AG04450 (cell line): ENCODE results near the gene ZNF207. TPM values are rescaled to one million over a fixed set of nuclear protein-coding genes. Genes with fewer than 3 reads are reported as not detected.

Experiments used
- CTCF ChIA-PET: fragments of 300-600, 350-600 bp; formaldehyde crosslinking; extraction: SDS; loops from one replicate; lab custom pipeline; 2022; ENCODE audit warnings: antibody characterized with exemption, inconsistent platforms; lab: Charles Lee
- POLR2A ChIA-PET: fragments of 350-600 bp; formaldehyde crosslinking; extraction: SDS; loops from one replicate; lab custom pipeline; 2021; ENCODE audit warnings: antibody characterized with exemption, inconsistent platforms; lab: Yijun Ruan, JAX
- DNase-seq: peaks from one replicate; pipeline ENCODE4 v3.0.0-alpha.2; 2011; ENCODE audit warnings: low read depth, low spot score
- H3K27ac ChIP-seq: one replicate; pipeline ENCODE4 v1.5.1; 2012; ENCODE audit warnings: low read depth, low read length, control low read depth
- H3K27me3 ChIP-seq: one replicate; pipeline ENCODE4 v1.6.0; 2012; ENCODE audit warnings: low read length; ENCODE audit not compliant: control insufficient read depth, insufficient read depth
- H3K4me3 ChIP-seq: 2 replicates; pipeline ENCODE4 v1.5.1; 2011; ENCODE audit warnings: mild to moderate bottlenecking, low read depth, low read length, control low read depth
- H3K9me3 ChIP-seq: 2 replicates; pipeline ENCODE4 v1.5.1; 2012; ENCODE audit warnings: low read length; ENCODE audit not compliant: control insufficient read depth, insufficient read depth
- polyA plus RNA-seq: library from polyadenylated mRNA; depleted of rRNA; stranded (reverse); fragments of >200 nt; gene quantifications from 2 replicates; pipeline ENCODE4 v1.2.3, GENCODE V29; 2011; rRNA removed
- small RNA-seq: library from RNA; depleted of rRNA; stranded (forward); fragments of <200 nt; gene quantifications from one replicate; pipeline ENCODE3, GENCODE V24; 2012; ENCODE audit warnings: low read depth; ENCODE audit not compliant: insufficient read length
- TF ChIP-seq, protein P1 (sequence below): IDR thresholded peaks from 2 replicates; pipeline ENCODE4 v1.5.1; 2011; ENCODE audit warnings: low read depth, low read length, control low read depth, inconsistent platforms

The ZNF207 gene
- polyA plus RNA-seq, 1 experiment, result 239 TPM

GRCh38 chr17:32426894-32427293, 76.9 kb downstream of the ZNF207 start:
- no peak for DNase-seq
- POLR2A ChIA-PET, result no interaction called here

DNA sequence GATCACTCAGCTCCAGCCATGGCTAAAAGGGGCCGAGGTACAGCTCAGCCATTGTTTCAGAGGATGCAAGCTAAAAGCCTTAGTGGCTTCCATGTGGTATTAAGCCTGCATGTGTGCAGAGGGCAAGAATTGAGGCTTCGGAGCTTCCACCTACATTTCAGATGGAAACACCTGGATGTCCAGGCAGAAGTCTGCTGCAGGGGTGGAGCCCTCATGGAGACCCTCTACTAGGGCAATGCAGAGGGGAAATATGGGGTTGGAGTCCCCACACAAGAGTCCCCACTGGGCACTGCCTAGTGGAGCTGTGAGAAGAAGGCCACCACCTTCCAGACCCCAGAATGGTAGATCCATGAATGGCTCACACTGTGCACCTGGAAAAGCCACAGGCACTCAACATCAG, 79.6 kb downstream of the ZNF207 start:
- TF ChIP-seq, protein P1, sequence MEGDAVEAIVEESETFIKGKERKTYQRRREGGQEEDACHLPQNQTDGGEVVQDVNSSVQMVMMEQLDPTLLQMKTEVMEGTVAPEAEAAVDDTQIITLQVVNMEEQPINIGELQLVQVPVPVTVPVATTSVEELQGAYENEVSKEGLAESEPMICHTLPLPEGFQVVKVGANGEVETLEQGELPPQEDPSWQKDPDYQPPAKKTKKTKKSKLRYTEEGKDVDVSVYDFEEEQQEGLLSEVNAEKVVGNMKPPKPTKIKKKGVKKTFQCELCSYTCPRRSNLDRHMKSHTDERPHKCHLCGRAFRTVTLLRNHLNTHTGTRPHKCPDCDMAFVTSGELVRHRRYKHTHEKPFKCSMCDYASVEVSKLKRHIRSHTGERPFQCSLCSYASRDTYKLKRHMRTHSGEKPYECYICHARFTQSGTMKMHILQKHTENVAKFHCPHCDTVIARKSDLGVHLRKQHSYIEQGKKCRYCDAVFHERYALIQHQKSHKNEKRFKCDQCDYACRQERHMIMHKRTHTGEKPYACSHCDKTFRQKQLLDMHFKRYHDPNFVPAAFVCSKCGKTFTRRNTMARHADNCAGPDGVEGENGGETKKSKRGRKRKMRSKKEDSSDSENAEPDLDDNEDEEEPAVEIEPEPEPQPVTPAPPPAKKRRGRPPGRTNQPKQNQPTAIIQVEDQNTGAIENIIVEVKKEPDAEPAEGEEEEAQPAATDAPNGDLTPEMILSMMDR, result no peak
- H3K27ac ChIP-seq, result no peak overlapping the region
- peaks cover 8% of the 10 kb centered on the region for H3K9me3 ChIP-seq
- H3K27me3 ChIP-seq, result peaks cover 2% of the 10 kb centered on the region
- CTCF ChIA-PET, result interaction anchor here (7.5 kb wide), 1 partner anchor 15 kb away, joined by 69 read pairs; the partner anchor contains the start of gene PSMD11
- POLR2A ChIA-PET, result interaction anchor here (0.5 kb wide), 1 partner anchor 61 kb away, joined by 4 read pairs; no protein-coding TSS in a partner anchor
- no peak overlapping the region for H3K4me3 ChIP-seq
- DNase-seq, result no peak

More at GRCh38 chr17:32426894-32427293, 76.9 kb downstream of the ZNF207 start:
- Histone ChIP-seq H3K27ac (no peak overlapping the region), H3K4me3 (no peak overlapping the region), H3K27me3 (peaks cover 2% of the 10 kb centered on the region), H3K9me3 (peaks cover 8% of the 10 kb centered on the region)
- TF ChIP-seq, protein P1, result no peak
- CTCF ChIA-PET, result no interaction called here

Small RNA genes within 50 kb of the gene (small RNA-seq; reads per million reads assigned to genes)
- not detected for gene AC005899.6

Other genes starting within 250 kb of the ZNF207 start
- gene RHOT1, start 207.7 kb upstream of the ZNF207 start, polyA plus RNA-seq, result 44.4 and 59.0 TPM in 2 replicates
- 0.06 TPM in 1 of 2 replicates, not detected in the other for gene RHBDL3, start 84.3 kb upstream of the ZNF207 start, polyA plus RNA-seq
- 16.6 and 19.1 TPM in 2 replicates for gene C17orf75, start 8.0 kb upstream of the ZNF207 start, polyA plus RNA-seq
- 85.0 and 99.0 TPM in 2 replicates for gene PSMD11, start 94.4 kb downstream of the ZNF207 start, polyA plus RNA-seq
- gene CDK5R1, start 136.8 kb downstream of the ZNF207 start, polyA plus RNA-seq, result 0.22 and 0.32 TPM in 2 replicates